Activated effector memory CD4-positive, alpha-beta T cell treated with anti-CD3 and anti-CD28 coated beads, Interleukin-2, amount 50 U/mL, for 16 hours (primary cell): ENCODE measurements around the gene ZNF879.

Experiments
- DNase-seq: peaks from one replicate; pipeline ENCODE4 v3.0.0-alpha.2; 2020

The ZNF879 gene

DNA sequence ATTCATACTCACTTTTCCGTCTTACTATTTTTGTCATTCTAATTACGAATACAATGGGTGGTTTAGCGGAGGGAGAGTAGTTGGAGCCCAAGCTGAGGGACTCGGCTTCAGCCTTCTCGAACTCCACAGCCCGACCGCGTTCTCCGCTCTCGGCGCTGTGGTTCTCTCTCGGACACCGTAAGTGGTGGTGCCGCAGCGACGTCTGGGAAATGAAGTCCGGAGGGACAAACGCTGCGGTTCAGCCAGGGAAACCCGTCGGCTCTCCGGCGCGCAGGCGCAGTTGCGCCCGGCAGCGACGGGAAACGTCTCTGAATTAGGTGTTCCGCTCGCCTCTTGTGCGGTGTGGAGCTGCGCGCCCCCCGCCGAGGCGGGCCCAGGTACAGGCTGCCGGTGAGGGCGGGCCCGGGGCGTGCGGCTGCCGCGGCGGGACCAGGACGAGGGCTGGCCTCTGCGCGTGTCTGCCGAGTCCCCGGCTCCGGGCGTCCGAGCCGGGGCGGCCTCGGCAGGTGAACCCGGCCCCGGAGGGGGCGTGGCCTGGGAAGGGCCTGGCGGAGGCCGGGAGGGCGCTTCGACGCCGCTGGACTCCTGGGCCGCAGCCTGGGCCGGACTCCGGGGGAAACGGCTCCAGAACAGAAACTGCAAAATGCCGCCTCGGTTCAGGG lies at the start of gene ZNF879:
ZNF879 (plus strand) TSS at position 277 of the 662 bp plus-strand sequence. CDS start 1,201 bp downstream, outside the sequence.
- peak; percentile 98 for DNase-seq

- DNase-seq: no peak
Measured at GRCh38 chr5:178981381-178981780, 42.2 kb upstream of the ZNF879 start.

- DNase-seq: no peak
Measured at GRCh38 chr5:178982941-178983340, 40.7 kb upstream of the ZNF879 start.

DNA sequence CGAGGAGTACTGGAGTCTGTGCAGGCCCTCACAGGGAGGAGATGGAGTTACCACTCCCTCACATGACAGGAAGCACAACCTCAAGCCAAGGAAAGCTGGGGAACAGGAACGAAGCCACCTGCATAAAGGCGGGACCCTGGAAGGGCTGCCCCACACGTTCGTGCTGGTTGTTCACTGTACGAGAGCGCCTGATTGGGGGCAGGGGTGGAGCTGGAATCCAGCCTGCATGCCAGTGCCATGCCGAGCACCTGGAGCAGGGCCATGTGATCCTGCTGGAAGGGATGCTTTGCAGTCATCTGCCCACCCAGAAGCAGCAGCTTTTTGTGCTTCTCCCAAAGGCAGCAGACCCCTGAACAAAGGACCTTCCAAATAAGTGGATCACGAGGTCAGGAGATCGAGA lies 39.9 kb upstream of the ZNF879 start:
- DNase-seq: no peak

DNA sequence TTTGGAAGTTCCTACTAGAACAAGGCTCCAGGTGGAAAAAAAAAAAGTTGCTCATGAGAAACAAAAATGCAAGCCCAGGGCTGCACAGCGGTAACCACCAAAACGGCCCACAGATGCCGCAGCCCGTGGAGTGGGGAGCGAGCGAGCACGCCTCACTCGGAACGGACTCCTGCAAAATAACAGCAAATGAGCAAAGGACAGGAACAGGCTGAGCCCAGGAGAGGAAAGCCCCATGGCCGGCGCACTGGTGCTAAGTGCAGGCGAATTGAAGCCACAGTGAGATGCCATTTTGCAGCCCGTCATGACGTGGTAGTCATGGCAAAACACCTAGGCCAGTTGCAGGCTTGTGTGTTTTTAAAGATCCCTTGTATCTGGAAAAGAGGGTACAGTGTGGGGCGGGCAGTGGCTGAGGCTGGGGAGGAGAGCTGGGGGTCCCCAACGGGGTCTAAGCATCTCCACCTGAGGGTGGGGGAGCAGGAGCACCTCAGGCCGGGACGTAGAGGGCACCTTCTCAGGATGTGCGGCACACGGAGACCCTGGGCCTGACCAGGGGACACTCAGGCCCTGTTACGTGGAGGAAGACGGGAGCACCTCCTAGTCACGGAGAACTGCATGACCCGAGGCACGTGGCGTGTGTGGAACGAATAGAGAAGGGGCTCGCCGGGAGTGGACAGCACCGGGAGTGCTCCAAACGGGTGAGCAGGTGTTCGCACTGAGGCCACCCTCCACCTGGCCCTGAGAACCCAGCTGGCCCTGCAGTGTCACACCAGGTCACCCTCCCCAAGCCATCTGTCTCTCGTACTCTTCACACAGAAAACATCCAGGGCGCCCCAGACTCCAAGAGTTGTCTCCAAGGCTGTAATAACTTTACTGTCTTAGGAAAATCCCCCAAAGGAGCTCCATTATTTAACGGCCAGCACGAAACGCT lies 39.2 kb upstream of the ZNF879 start:
- DNase-seq: no peak

GRCh38 chr5:178986326-178986960 lies 37.2 kb upstream of the ZNF879 start:
- DNase-seq: no peak

DNA sequence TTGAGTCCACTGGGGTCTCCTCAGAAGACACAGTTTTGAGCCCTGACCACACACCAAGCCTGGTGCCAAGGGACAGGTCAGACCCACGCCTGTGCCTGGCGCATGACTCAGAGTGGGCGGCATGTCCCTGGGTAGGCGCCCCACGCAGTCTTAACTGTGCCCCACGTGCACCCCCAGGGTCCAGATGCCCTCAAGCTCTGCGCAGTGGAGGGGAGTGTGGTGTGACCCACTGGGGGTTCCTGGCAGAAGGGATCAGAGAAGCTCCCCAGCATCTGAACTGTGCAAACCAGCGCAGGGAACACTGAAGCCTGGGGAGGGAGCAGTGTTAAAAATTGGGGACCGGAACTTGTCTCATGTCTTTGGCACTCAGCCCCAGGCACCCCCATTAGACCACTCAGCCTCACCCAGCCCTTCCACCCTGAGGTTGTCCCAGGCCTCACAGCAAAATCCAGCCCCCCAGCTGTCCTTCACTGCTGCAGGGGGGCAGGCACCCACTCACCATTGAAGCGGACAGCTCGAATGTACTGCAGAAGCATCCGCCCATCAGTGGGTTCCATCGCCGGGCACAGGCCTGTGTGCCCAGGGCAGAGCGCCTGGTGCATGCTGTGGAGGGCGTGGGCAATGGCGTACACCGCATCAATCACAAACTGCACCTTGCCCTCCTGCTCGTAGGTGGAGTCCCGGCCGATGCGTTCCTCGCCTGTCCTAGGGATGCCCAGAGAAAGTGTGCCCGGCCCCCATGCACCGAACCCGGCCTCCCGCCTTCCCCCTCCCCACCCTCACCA lies 35.0 kb upstream of the ZNF879 start:
- DNase-seq: no peak

DNA sequence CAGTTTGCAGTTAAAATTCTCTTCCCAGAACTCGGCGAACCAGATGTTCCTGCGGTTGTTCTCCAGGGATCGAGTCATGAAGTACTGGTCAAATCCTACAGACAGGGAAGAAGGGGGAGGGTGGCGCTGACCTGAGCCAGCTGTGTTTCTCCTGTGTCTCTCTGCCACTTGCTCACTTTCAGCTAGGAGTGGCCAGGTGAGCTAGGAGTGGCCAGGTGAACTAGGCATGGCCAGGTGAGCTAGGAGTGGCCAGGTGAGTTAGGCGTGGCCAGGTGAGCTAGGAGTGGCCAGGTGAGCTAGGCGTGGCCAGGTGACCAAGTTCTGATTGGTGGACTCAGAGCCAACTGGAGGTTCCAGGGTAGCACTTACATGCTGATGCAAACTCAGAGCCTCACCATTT lies 34.3 kb upstream of the ZNF879 start:
- no peak for DNase-seq

DNA sequence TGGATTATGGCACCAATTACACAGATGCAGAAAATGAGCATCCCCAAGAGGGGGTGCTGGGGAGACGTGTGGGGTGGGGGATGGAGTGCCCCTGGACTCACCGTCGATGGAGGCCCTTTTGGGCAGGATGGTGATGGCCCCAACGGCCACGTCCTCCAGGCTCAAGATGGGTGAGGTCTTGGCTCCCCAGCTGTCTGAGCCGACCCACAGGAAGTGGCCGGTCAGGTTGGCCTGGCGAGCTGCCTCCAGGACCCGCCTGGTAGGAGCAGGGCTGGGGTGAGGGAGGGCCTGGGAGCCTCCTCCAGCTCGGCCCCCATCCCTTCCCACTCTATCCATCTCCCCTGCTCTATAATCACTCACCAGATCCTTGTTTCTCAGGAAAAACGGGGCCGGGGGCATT lies 33.1 kb upstream of the ZNF879 start:
- DNase-seq: no peak

DNA sequence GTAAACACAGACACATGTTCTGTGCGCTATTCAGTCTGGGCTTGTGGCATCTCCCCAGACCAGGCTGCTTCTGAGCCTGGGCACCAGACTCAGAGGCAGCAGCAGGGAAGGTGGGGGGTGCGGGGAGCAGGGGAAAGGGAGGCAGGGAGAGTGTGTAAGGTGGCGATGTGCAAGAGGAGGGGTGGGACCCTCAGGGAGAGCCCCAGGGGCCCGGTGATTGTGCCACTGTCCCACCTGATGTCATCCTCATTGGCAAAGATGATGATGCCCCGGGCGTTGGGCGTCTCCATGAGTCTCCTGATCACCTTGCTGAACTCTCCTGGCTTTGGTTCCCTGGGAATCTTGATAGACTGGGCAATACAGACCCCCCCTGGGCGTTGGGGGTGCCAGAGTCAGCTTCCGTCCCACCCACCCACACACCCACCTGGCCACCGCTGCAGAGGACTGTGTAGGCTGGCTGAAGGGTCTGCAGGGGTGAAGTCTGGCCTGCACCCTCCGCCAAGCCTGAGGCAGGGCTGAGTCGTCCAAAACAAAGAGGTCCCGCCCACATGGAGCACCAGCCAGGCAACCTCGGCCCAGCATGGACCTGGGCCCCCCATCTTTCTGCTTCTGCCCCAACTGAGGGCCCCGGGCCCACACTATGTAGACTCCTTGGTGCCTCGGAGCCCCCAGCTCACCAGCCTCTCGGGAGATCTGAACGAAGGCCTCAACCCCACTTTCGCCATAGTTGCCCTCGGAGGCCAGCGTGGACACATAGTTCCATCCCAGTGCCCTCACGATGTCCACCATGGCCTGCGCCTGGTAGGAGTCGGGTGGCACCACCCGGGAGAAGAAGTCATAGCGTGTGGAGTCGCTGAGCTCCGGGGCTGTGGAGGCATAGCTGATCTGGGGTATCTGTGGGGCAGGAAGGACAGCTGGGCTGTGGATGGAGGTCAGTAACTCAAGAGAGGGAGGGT lies 32.1 kb upstream of the ZNF879 start:
- peak; percentile 38 for DNase-seq

DNA sequence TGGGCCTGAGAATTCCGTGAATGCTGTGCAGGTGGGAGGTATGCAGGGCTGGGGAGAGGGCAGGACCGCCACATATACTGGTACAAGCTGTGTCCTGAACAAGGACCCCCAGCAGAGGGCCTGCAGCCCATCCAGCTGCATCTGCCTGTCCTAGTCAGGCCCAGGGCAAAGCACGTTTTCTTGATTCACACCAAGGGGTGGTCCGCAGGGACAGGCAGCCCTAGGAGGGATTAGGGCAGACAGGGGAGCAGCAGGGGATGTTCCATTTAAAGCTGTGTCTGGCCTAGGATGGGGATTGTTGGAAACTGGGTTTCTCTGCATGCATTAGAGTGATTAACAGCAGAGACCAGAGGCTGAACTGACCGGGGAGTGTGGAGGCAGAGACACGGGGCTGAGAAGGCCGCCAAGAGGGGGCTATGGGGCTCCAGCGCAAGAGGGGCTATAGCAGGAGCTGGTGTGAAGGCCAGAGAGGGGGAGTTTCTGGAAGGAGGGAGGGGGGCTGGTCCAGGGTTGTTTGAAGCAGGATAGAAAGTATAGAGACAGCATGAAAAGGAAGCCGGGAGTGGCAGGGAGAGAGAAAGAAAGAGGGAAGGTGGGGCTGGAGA lies 31.2 kb upstream of the ZNF879 start:
- peak; percentile 24 for DNase-seq

GRCh38 chr5:178993236-178993765 lies 30.3 kb upstream of the ZNF879 start:
- DNase-seq: peak; percentile 6

DNA sequence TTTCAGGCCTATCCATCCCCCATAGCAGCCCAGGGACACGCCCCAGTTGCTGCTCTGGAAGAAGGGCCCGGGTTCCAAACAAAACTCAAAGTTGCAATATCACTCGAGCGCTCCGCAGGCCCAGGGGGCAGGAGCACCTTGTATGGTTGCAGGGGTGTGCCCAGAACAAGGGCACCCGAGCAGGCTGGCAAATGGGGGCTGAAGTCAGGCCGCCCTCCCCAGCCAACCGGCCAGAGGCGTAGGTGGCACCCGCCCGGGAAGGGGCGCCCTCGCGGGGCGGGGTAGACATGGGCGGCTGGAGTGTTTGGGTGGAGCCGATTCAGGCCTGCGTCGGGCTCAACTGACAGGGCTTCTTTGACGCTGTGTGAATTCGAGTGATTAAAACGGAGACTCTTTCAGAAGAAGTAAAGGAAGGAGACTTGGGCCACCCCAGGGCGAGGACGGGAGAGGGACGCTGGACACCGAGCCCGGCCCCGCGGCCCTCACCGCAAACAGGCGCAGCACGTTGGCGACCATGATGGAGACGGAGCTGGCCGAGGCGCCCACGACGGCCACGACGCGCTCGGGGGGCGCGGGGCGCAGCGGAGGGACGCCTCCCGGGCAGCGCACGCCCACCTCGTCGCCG lies 29.5 kb upstream of the ZNF879 start:
- DNase-seq: no peak

DNA sequence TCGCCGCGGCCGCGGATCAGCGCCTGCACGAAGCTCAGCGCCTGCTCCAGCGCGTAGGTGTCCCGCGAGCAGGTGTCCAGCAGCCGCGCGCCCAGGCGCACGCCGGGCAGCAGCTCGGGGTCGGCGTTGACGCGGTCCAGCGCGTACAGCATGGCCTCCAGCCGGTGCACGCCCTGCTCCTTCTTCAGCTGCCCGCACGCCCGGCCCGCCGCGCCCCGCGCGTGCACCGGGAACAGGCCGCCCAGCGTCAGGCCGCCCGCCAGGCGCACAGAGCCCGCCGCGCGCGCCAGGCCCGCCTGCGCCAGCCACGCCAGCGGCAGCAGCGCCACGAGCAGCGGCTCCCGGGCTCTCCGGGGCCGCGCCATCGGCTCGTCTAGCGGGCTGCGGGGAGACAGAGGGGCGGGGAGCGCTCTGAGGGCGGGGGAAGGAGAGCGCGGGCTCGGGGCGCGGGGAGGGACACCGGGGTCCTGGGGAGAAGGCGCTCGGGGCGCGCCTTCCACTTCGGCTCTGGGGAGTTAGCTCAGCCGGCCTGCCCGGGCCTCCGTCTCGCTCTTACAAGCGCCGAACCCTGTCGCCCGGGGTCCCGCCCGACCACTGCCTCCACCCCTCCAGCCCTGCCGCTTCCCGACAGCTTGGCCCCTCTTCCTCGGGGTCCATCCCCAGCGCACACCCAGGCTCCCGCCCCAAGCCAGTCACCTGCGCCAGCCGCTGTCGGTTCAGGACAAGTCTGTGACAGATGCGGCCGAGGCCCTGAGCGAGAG lies 28.8 kb upstream of the ZNF879 start, which contains the start of gene GRM6:
GRM6 (minus strand) TSS at position 741 of the 761 bp plus-strand sequence; CDS start at position 365, 376 bp downstream.
- DNase-seq: no peak

- no peak for DNase-seq
Measured at GRCh38 chr5:178995341-178995690, 28.3 kb upstream of the ZNF879 start.

GRCh38 chr5:178996156-178996555 lies 27.4 kb upstream of the ZNF879 start:
- no peak for DNase-seq

DNA sequence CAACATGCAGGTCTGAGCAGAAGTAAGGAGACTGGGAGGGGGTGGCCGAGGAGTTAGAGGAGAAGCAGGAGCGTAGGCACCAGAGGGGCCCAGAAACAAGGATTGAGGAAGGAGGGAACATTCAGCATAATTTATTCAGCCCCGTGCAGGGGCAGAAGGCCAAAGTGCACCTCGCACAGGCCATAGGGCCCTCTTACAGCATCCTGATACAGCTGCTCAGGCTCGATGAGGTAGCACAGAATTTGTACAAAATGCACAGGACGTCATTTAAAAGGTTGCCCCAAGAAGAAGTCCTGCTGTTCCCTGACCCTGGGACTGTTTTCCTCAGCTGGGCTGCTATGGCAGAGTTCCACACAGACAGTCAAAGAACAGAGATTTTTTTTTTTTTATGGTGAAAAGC lies 26.4 kb upstream of the ZNF879 start:
- no peak for DNase-seq

GRCh38 chr5:178998441-178998840 lies 25.2 kb upstream of the ZNF879 start:
- no peak for DNase-seq

DNA sequence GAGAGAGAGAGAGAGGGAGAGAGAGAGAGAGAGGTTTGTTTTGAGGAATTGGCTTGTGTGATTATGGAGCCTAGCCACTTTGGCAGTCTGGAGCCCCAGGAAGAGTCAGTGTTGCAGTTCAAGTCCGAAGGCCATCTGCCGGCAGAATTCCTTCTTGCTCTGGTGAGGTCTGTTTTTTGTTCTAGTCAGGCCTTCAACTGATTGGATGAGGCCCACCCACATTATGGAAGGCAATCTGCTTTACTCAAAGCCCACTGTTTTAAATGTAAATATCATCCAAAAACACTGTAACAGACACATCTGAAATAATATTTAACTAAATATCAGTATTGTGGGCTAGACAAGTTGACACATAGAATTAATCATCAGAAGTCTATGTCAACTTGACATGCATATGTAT lies 17.0 kb upstream of the ZNF879 start:
- no peak for DNase-seq

- DNase-seq: no peak
Measured at GRCh38 chr5:179008667-179009066, 14.9 kb upstream of the ZNF879 start.
